Muscle of leg (tissue), 11 donors: ENCODE data around the gene IP6K3. TPM values are rescaled to one million over a fixed set of nuclear protein-coding genes. Genes with fewer than 3 reads are reported as not detected.

Experiments
- DNase-seq: peaks from one replicate; pipeline ENCODE4 v3.0.0; 2013
- H3K27ac ChIP-seq: one replicate; pipeline ENCODE4 v1.5.1; 2013; ENCODE audit warnings: mild to moderate bottlenecking, low read length, control low read depth
- H3K27me3 ChIP-seq: one replicate; pipeline ENCODE4 v1.6.1; 2013; ENCODE audit warnings: low read length; ENCODE audit not compliant: control insufficient read depth, insufficient read depth
- H3K36me3 ChIP-seq: one replicate; pipeline ENCODE4 v1.6.1; 2013; ENCODE audit warnings: low read length; ENCODE audit not compliant: control insufficient read depth, insufficient read depth
- H3K4me1 ChIP-seq: one replicate; pipeline ENCODE4 v1.6.1; 2013; ENCODE audit warnings: low read length; ENCODE audit not compliant: control insufficient read depth, insufficient read depth
- H3K4me3 ChIP-seq: one replicate; pipeline ENCODE4 v1.5.1; 2013; ENCODE audit warnings: low read length, control low read depth
- H3K9me3 ChIP-seq: replicated peaks from 2 replicates; pipeline ENCODE4 v1.6.1; 2013; ENCODE audit warnings: low read depth, low read length; ENCODE audit not compliant: control insufficient read depth
- WGBS: methylation state at CpG from one replicate; pipeline ENCODE4 v1.1.5; 2013; ENCODE audit warnings: missing lambda C conversion rate; ENCODE audit not compliant: insufficient coverage; 5-methylcytosine and 5-hydroxymethylcytosine counted together
- polyA plus RNA-seq, 8 donors: library from polyadenylated mRNA; unstranded; fragments of 120-200 nt; gene quantifications; one replicate each; pipeline versions ENCODE4 v1.2.1 to v1.2.3, GENCODE V29; 2013; ENCODE audit warnings: inconsistent platforms in 1 of 8, low replicate concordance in 1 of 8; ENCODE audit not compliant: insufficient read length in 8 of 8, insufficient read depth in 1 of 8
- total RNA-seq: library from RNA; stranded (reverse); fragments of 120-200 nt; gene quantifications from one replicate; pipeline ENCODE4 v1.2.4, GENCODE V29; 2013

IP6K3 gene
- total and polyA plus RNA-seq, 9 donors = 14.2 to 28.1 (median 22.4) TPM

- no peaks in the 10 kb centered on the region for H3K36me3 ChIP-seq
- 37% methylated on average over 7 of the region's 7 CpGs for WGBS
- no peaks in the 10 kb centered on the region for H3K27me3 ChIP-seq
- peaks cover 29% of the 10 kb centered on the region for H3K4me1 ChIP-seq
- H3K9me3 ChIP-seq = peaks cover 2% of the 10 kb centered on the region
- peak overlapping the region; percentile 29 for H3K27ac ChIP-seq
- H3K4me3 ChIP-seq = no peak overlapping the region
- DNase-seq = peak; percentile 72
Observed at GRCh38 chr6:33761922-33762629, 15.4 kb upstream of the IP6K3 start.

- 25% methylated on average over 1 of the region's 2 CpGs for WGBS
- Histone ChIP-seq H3K27ac (peak overlapping the region; percentile 29), H3K27me3 (no peaks in the 10 kb centered on the region), H3K9me3 (peaks cover under 1% of the 10 kb centered on the region), H3K36me3 (no peaks in the 10 kb centered on the region), H3K4me1 (peaks cover 29% of the 10 kb centered on the region), H3K4me3 (no peak overlapping the region)
- no peak for DNase-seq
Observed at GRCh38 chr6:33761581-33761921, 14.8 kb upstream of the IP6K3 start.

GRCh38 chr6:33759887-33760629, 13.4 kb upstream of the IP6K3 start:
- DNase-seq = no peak
- 80% methylated on average over 4 of the region's 9 CpGs for WGBS

DNA sequence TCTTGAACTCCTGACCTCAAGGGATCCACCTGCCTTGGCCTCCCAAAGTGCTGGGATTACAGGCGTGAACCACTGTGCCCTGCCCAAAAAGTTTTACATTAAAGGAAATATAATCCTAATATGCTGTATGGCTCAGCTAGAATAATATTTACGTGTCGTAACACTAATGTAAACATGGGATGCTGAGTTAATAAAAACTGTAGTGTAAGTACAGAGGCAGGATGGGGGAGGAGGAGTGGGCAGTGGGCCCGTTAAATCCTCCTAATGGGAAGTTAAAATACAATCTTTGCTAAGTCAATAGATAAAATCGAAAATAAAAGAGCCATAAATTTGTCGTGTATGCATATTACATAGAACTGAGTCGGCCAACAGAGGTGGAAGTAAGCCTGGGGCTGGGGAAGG, 12.1 kb upstream of the IP6K3 start:
- Histone ChIP-seq H3K36me3 (no peaks in the 10 kb centered on the region), H3K27me3 (no peaks in the 10 kb centered on the region), H3K4me1 (peaks cover 35% of the 10 kb centered on the region), H3K4me3 (no peak overlapping the region), H3K9me3 (no peaks in the 10 kb centered on the region), H3K27ac (no peak overlapping the region)
- 20% methylated on average over 1 of the region's 7 CpGs for WGBS
- no peak for DNase-seq

More at GRCh38 chr6:33759887-33760629, 13.4 kb upstream of the IP6K3 start:
- Histone ChIP-seq H3K4me3 (no peak overlapping the region), H3K27ac (no peak overlapping the region), H3K27me3 (no peaks in the 10 kb centered on the region), H3K9me3 (no peaks in the 10 kb centered on the region), H3K4me1 (peaks cover 34% of the 10 kb centered on the region), H3K36me3 (no peaks in the 10 kb centered on the region)

- Histone ChIP-seq H3K4me3 (no peak overlapping the region), H3K27ac (no peak overlapping the region), H3K9me3 (no peaks in the 10 kb centered on the region), H3K4me1 (peaks cover 34% of the 10 kb centered on the region), H3K36me3 (no peaks in the 10 kb centered on the region), H3K27me3 (no peaks in the 10 kb centered on the region)
- no peak for DNase-seq
- WGBS = 79% methylated on average over 6 of the region's 10 CpGs
Observed at GRCh38 chr6:33757906-33758305, 11.2 kb upstream of the IP6K3 start.

DNA sequence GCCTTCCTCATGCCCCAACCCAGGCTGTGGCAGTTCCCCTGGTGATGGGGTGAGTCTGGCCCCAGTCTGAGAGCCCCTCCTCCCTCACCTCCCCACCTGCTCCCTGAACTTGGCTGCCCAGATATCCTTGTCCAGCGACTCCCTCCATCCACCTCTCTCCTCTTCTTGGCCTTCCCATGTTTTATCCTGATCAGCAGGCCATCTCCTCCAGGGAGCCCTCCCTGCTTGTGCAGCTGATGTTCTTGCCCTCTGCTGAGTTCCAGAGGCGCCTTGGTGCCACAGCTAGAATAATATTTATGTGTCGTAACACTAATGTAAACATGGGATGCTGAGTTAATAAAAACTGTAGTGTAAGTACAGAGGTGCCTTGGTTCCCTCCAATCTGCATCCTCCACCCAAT, 10.4 kb upstream of the IP6K3 start:
- WGBS = 100% methylated on average over 1 of the region's 3 CpGs

GRCh38 chr6:33756211-33756954, 9.7 kb upstream of the IP6K3 start:
- Histone ChIP-seq H3K4me1 (peaks cover 28% of the 10 kb centered on the region), H3K36me3 (no peaks in the 10 kb centered on the region), H3K27me3 (no peaks in the 10 kb centered on the region), H3K4me3 (no peak overlapping the region), H3K9me3 (no peaks in the 10 kb centered on the region), H3K27ac (no peak overlapping the region)
- WGBS = 84% methylated on average over 10 of the region's 12 CpGs
- no peak for DNase-seq

More for the DNA sequence above, 10.4 kb upstream of the IP6K3 start:
- Histone ChIP-seq H3K27ac (no peak overlapping the region), H3K4me3 (no peak overlapping the region), H3K9me3 (no peaks in the 10 kb centered on the region), H3K36me3 (no peaks in the 10 kb centered on the region), H3K4me1 (peaks cover 31% of the 10 kb centered on the region), H3K27me3 (no peaks in the 10 kb centered on the region)
- DNase-seq = no peak

DNA sequence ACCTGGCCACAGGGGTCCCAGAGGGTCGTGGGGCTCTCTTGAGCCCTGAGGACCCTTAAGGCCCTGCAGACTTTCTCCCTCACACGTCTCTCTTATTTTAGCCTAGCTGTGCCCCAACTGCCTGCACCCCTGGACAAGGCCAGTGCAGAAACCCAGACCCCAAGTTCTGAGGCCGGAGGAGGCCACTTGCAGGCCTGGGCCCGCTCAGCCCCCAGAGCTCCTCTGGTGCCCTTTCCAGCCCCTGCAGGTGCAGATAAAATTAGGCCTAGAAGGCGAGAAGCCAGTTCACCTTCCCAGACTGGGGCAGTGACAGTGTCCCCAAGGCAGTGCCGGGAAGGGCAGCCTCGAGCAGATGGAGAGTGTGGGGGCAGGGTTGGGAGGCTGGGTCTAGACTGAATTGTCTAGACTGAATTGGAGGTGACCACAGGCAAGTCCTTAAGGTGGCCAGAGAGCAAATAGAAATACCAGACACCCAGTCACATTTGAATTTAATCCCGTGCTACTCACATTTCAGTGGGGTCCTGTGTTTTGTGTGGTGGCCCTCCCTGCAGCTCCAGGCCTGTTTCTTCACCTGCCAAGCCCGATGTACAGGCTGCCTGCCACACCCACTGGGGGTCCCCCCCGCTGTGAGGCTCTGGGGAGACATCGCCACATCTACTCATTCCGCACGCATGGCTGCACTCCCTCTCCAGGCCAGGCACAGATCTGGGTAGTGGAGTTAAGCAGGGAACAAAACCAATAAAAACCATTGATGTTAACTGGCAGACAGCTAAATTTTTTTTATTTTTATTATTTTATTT, 8.6 kb upstream of the IP6K3 start:
- Histone ChIP-seq H3K36me3 (no peaks in the 10 kb centered on the region), H3K27me3 (no peaks in the 10 kb centered on the region), H3K4me1 (peaks cover 19% of the 10 kb centered on the region), H3K27ac (no peak overlapping the region), H3K4me3 (no peak overlapping the region), H3K9me3 (no peaks in the 10 kb centered on the region)
- DNase-seq = no peak
- 45% methylated on average over 8 of the region's 13 CpGs for WGBS

DNA sequence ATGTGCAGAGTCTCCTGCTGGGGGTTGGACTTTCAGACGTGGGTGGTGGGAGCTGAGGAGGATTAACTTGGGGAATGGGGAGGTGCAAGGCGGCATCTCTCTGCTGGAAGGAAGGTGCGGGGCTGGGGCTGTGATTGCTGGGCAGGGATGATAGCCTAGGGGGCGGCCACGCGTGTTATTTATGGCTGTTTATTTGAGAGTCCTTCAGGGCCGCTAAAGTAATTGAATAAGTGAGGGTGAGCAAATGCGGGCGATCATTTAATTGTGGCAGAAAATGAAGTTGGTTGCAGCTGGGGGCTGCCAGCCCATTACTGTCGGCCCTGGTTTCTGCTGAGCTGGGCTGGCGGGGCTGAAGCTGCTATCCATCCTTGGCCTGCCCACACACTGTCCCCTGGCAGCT, 7.5 kb upstream of the IP6K3 start:
- Histone ChIP-seq H3K27ac (no peak overlapping the region), H3K36me3 (no peaks in the 10 kb centered on the region), H3K4me3 (no peak overlapping the region), H3K4me1 (peaks cover 20% of the 10 kb centered on the region), H3K9me3 (no peaks in the 10 kb centered on the region), H3K27me3 (no peaks in the 10 kb centered on the region)
- 80% methylated on average over 10 of the region's 11 CpGs for WGBS
- no peak for DNase-seq
